ENCODE measurements around the gene BARHL1.
"Not testable (repeated sequence)": the region's sequence is repeated elsewhere in the genome, so short reads cannot be mapped to it uniquely, and the experiment has no call there.

The BARHL1 gene

GRCh38 chr9:132556714-132557113 lies 25.7 kb upstream of the BARHL1 start:
- no peak for DNase-seq (ENCODE audit: low read depth)

DNA sequence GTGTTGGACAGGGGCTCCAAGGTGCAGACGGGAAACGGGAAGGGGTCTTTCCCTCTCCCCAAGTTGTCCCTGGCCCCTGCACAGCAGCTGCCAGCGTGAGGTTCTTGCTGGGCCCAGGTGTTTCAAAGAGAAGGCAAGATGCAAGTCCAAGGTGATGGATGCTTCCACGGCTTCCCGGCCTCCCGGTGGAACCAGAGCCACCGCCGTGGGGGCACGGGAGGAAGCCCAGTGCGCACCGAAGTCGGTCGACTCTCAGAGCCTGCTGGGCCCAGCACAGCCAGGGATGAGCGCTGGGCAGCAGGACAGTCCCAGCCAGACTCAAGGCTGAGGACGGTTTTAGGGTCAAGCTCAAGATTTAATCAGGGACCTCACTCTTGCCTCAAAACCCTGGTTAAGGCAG lies 25.2 kb upstream of the BARHL1 start:
- DNase-seq (ENCODE audit: low read depth), result no peak

DNA sequence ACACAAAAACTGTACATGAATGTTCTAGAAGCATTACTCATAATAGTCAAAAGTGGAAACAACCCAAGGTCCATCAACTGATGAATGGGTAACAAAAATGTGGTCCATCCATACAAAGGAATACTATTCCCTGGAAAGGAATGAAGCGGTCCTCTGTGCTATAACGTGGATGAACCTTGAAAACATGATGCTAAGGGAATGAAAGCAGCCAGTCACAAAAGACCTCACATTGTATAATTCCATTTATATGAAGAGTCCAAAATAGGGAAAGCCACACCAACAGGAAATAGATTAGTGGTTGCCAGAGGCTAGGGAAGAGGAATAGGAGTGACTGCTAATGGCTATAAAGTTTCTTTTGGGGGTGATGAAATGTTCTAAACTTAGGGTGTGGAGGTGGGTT lies 22.7 kb upstream of the BARHL1 start:
- DNase-seq (ENCODE audit: low read depth), result no peak

DNA sequence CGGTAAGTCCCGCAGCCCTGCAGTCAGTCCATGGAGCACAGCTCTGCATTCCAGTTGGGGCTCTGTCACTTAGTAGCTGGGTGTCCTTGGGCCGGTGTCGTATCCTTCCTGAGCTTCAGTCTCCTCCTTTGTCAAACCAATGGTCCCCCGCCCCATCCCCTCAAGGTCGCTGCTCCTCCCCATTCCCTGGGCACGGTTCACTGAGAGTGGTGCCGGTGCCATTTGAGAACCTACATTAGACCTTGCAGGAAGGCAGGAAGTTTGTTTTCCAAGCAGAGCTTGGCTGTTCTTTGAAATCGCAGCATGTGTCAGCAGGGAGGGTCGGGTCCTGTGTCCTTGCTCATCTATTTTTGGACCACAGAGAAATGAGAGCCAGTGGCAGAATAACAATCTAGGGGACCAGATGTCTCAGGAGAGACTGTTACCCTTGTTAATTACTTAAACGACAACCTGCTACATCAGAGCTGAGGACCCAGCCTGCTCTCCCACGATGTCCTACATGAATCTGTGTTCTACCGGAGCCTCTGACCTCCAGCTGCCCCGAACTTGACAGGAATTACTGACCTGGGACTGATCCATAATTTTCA lies 21.7 kb upstream of the BARHL1 start:
- no peak for DNase-seq (ENCODE audit: low read depth)

GRCh38 chr9:132562306-132562573 lies 20.2 kb upstream of the BARHL1 start:
- DNase-seq (ENCODE audit: low read depth), result no peak

DNA sequence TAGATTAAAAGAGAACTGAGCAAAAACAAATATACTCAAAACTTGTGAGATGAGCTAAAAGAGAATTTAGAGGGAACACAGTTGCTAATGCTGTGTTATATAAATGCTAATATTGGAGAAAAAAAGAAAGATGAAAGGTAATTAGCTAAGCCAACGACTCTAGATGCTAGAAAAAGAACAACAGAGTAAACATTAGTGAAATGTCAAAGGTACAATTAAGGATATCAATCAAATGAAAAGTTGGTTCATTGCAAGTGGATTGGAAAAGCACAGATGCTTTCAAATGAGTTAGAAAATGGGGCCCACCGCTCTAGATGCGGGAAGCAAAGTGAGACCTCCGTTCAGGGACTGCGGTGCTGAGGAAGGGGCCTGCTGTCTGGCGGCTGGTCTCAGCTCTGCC lies 17.9 kb upstream of the BARHL1 start:
- DNase-seq (ENCODE audit: low read depth), result no peak

- DNase-seq (ENCODE audit: low read depth), result not testable (repeated sequence)
Observed at GRCh38 chr9:132568787-132569186, 13.6 kb upstream of the BARHL1 start.

DNA sequence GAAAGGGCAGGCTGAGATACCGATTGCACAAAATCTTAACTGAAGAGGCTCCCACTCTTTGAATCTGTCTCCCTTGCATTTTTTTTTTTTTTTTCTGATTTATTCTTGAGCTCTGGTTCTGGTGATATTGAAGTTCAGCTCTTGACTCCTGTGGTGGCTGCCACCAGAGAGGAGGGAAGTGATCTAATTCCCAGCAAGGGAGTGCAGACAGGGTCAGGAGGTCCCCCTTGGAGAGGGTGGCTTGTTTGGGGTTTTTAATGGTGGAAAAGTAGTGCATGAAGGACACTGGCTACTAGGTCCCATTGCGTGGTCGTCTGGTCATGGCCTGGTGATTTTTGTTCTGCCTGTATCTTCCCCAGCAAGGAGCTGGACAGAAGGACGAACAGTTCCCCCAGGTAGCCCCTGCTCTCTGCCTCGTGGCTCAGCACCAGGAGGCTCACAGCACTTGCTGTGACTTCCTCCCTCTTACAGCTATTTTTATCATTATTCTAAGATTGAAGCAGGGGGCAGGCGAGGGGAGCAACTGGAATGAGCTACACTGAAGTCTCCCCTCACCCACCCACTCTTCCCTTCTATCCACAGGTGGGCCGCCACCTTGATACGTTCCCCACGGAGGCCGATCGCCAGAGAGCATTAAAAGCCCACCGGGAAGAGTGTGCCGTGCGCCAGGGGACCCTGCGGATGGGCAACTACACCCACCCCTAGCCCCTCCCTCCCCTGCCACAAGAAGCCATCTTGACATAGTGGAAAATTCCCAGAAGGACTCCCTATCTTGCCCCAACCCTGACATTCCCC lies 10.4 kb upstream of the BARHL1 start:
- DNase-seq (ENCODE audit: low read depth), result no peak

DNA sequence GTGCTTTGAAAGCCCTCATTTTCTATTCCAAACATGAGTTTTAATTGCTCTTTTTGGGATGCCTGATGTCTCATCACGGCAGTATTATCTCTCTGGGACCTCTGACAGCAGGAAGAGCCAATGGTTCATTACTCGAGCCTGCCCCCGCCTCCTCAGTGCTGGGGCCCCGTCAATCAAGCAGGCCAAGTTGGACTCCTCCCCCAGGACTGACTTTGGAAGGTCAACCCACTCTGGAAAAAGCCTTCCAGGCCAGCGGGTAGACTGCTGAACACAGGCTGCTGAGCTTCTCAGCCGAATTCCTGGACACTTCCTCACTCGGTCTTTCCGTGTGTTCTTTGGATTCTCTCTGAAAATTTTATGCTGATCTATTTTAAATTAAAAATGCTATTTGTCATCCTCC lies 9.5 kb upstream of the BARHL1 start:
- DNase-seq (ENCODE audit: low read depth), result no peak

DNA sequence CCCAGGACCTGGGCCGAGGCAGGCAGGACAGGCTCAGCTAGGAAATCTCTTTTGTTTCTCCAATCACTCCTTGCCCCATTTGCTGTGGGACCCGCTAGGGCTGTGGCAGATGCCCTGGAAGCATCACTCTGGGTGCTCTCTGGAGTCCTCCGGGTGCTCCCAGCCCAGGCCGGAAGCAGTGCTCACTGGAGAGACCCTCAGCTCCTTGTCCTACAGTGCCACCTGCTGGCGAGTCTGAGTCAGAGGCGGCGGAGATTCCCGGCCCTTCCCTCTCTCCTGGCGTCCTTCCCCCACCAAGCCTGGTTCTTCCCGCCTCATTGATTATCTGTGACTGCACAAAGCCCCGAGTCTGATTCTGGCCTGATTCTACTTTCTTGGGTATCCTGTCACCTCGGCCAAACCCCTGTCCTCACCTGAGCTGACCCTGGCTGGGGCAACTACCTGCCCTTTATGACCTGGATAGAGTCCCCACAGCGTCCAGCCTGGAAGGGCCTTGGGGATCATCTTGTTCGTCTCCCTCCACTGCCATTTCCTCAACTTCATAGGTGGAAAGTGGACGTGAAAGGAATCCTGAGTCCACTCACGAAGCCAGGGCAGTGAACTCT lies 7.3 kb upstream of the BARHL1 start:
- DNase-seq (ENCODE audit: low read depth), result peak; percentile 31

DNA sequence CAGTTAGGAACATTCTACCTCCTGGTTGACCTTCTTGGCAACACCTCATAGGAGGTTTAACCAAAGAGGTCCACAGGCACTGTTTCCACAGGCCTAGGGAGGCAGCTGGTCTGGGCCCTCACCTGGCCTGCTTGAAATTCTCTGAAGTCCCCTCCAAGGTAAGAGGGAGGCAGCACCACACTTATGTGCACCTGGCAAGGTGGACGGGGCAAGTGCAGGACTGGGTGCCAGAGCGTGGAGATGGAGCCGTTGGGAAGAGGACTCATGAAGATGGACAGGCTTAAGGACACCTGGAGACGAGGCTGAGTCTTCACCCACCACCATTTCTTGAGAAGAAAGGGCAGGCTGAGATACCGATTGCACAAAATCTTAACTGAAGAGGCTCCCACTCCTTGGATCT lies 6.6 kb upstream of the BARHL1 start:
- DNase-seq (ENCODE audit: low read depth), result no peak

DNA sequence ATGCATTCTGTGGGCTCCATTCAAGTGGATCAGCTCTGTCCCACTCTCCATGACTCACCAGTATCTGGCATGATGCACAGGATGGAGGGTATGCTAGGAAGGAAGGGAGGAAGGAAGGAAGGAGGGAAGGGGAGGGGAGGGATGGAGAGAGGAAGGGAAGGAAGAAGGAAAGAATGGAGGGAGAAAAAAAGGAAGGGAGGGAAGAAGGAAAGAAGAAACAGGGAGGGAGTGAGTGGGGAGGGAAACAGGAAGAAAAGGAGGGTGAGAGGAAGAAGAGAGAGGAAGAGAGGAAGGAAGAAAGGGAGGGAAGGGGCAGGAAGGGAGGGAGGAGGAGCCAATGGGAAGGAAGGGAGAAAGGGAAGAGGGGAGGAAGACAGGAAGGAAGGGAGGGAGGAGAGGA lies 5.3 kb upstream of the BARHL1 start:
- no peak for DNase-seq (ENCODE audit: low read depth)

DNA sequence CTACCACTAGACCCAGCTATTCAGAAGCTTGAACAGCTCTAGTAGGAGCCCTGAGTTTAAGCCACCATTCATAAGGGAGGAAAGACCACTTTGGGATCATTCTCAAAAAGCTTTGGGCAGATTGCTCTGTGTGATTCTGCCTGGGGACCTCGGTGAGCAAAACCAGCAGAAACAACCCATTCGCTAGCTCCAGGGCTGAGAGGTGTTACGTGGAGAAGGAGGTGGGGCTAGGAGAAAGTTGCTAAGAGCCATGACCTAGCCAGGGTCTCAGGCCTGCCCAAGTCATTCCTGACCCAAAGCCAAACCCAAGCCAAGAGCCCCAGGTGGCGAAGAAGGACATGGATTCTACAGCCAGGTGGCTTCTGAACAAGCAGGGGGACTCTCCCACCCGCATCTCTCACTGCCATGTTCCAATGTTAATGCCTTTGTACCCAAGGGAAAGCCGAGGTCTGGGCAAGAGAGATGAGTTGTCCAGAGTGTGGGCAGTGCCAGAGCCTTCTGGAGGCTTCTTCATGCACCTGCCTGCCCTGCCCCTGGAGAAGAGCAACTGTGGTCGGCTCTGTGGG lies 4.0 kb upstream of the BARHL1 start:
- no peak for DNase-seq (ENCODE audit: low read depth)

- DNase-seq (ENCODE audit: low read depth), result no peak
Observed at GRCh38 chr9:132579427-132579798, 3.0 kb upstream of the BARHL1 start.

DNA sequence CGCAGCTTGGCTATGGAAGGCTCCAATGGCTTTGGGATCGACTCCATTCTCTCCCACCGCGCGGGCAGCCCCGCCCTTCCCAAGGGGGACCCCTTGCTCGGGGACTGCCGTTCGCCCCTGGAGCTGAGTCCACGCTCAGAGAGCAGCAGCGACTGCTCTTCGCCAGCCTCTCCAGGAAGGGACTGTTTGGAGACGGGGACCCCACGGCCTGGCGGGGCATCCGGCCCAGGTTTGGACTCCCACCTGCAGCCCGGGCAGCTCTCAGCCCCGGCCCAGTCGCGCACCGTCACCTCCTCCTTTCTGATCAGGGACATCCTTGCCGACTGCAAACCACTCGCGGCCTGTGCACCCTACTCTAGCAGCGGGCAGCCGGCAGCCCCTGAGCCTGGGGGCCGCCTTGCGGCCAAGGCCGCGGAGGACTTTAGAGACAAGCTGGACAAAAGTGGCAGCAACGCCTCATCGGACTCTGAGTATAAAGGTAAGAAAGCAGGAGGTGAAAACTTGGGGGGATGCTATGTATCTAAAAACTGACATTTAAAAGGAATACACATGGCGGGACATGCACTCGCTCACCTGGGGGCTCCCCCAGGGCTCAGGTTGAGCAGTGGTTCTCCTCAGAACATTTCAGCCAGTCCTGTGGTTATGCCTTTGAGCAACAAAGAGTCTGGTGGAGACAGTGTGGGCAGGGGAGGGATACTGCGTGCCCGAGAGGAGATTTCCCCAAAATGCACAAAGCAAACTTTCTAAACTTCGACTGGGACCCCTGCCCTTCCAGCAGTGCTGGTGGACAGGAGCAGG lies 579 bp downstream of the BARHL1 start:
- no peak for DNase-seq (ENCODE audit: low read depth)

GRCh38 chr9:132583584-132584304 lies 1.3 kb downstream of the BARHL1 start:
- DNase-seq (ENCODE audit: low read depth), result no peak

DNA sequence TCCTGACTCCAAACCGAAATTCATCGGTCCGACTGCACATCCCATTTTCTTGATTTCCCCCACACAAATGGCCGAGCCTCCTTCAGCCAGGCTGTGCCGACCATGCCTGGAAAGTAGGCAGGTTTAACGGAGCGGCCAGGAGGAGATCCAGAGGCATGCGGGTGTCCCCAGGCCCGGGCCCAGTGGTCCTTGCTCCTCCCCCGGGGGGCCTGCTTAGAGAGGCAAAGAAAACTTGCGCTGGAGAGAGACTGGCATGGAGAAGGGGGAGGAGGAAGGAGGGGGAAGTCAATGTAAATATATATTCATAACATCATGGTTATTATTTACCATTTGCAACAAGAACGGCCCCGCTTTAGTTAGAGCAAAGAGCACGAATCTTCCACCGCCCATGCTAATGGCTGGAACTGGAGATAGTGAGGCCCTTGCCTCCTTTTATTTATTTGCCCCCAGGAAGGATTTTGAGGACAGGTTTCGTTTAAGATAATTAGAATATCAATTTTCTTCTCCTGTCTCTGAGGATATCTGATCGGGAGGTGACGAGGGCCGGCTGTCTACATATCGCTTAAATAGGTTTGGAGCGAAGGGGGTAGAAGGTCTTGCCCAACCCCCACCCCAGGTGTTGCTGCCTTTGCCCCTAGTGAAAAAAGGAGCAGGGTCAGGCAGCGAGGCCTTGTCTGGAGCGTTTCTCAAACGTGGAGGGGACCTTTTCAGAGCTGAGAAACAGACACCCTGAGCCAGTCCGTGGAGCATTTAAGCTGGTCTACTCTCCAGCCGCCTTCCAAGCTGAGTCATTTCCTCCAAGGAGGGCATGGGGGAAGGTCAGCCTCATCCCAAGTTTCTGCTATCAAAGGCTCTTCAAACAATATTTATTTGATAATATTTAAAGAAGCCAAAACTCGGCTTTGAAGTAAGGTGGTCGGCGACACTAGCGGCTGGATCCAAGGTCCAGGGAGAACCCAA lies 2.5 kb downstream of the BARHL1 start:
- DNase-seq (ENCODE audit: low read depth), result no peak

DNA sequence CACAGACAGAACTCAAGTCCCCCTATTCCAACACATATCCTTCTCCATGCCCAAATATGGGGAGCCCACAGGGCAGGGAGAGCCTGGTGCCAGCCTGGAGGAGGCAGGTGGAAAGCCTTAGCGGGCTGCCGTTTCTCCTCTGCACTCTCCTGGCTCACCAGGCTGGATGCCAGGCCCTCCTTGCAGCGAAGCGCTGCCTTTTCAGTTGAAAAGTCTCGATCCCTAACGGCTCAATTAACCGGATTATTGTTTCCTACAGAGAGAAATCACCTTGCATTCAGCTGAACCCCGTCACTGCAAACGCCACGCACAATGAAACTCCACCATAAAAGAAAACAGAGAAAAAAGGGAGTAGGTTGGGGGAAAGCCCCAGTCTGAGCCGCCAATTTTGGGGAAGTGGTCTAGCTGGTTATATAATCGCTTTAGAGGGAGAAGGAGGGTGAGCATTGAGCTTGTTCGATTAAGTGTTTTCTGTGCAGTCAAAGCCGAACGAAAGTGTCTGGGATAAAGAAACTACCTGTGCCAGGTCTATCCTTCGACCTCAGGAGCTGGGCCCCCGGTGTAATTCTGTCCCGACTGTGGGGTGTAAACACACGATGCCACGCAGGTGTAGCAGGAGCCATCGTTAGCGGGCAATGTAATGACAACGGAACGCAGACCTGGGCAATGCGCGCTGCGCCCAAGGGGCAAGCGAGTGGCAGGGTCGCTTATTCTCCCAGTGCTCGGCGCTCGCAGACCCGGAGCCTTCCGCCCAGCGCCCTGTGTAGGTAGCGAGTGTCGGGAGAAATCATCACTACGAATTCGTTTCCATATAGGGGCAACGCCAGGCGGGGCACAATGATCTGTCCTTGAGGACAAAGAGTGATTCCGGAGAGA lies 3.8 kb downstream of the BARHL1 start:
- no peak for DNase-seq (ENCODE audit: low read depth)

- no peak for DNase-seq (ENCODE audit: low read depth)
Observed at GRCh38 chr9:132586830-132587591, 4.6 kb downstream of the BARHL1 start.
